ENCODE results near the gene ZNF25. TPM values are rescaled to one million over a fixed set of nuclear protein-coding genes. Genes with fewer than 3 reads are reported as not detected.
"Not testable (repeated sequence)": the region's sequence is repeated elsewhere in the genome, so short reads cannot be mapped to it uniquely, and the experiment has no call there.

Gene ZNF25
- total and polyA plus RNA-seq, 4 experiments from 2014 or later, result 6.1 to 14.7 (median 10.1) TPM

DNA sequence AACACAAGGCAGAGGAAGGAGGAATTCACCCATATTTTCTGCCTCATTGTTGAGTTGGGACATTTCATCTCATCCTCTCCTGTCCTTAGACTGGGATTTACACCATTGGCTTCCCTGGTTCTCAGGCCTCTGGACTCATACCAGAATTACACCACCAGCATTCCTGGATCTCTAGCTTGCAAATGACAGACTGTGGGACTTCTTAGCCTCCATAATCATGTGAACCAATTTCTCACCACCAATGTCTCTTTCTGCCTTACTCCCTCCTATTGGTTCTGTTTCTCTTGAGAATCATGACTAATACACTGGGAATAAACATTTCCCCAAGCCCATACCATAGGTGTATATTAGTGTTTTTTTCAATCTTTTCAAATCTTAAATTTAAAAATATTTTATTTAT lies 31.1 kb upstream of the ZNF25 start:
- no peak overlapping the region for H3K27ac ChIP-seq (ENCODE audit: low read depth, low read length)
- Mint-ChIP-seq H3K9me3 (no peaks in the 10 kb centered on the region), H3K4me1 (peaks cover 13 to 30% (median 20%) of the 10 kb centered on the region in 4 donors), H3K27me3 (no peaks in the 10 kb centered on the region), H3K4me3 (no peak overlapping the region), H3K36me3 (peaks cover 1 to 15% of the 10 kb centered on the region in 2 donors), H3K27ac (peak overlapping the region in 1 of 7 donors; percentile 22)
- intact Hi-C loops (cut with micrococcal nuclease), result no loop called here
- DNase-seq, result no peak
- H3K9me3 ChIP-seq (ENCODE audit: control insufficient read depth in 1 of 2, low read length in 2 of 2), result no peaks in the 10 kb centered on the region
- no peaks in the 10 kb centered on the region for H3K36me3 ChIP-seq (ENCODE audit: insufficient read depth, low read length)
- H3K4me3 ChIP-seq (ENCODE audit: low read length in 2 of 2), result no peak overlapping the region
- ChIA-PET POLR2A (ENCODE audit: partially characterized antibody) (no interaction called here), CTCF (ENCODE audit: partially characterized antibody) (interaction anchor here (1.8 kb wide), 1 partner anchor 31 kb away, joined by 10 read pairs; the partner anchor contains the start of gene ZNF25)
- H3K4me1 ChIP-seq (ENCODE audit: insufficient read depth, low read length), result peaks cover 21% of the 10 kb centered on the region
- H3K27me3 ChIP-seq (ENCODE audit: insufficient read depth, low read length), result no peaks in the 10 kb centered on the region

DNA sequence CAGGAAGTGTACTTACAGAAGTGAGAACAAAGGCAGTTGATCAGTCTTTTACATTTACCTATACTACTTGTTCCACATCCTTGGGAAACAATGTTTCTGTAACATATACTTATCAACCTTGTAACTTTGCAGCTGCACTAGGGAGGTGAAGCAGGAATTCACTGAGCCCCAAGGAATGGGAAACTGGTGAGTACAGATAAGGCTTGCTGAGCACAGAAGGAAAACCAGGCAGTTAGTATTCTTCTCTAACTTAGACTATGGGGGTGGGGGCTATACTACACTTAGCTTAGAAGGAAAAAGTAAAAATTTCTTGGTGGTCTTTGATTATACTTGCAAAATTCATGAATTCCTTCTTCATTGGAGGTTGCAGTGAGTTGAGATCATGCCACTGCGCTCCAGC lies 27.1 kb upstream of the ZNF25 start:
- Mint-ChIP-seq H3K4me3 (no peak overlapping the region), H3K9me3 (peaks cover 0 to 4% (median 0%) of the 10 kb centered on the region in 8 donors), H3K27ac (no peak overlapping the region), H3K36me3 (no peaks in the 10 kb centered on the region), H3K27me3 (no peaks in the 10 kb centered on the region), H3K4me1 (no peaks in the 10 kb centered on the region)
- Histone ChIP-seq H3K36me3 (ENCODE audit: insufficient read depth, low read length) (no peaks in the 10 kb centered on the region), H3K4me1 (ENCODE audit: insufficient read depth, low read length) (no peaks in the 10 kb centered on the region), H3K27ac (ENCODE audit: low read depth, low read length) (no peak overlapping the region), H3K4me3 (ENCODE audit: low read length in 2 of 2) (no peak overlapping the region), H3K27me3 (ENCODE audit: insufficient read depth, low read length) (no peaks in the 10 kb centered on the region), H3K9me3 (ENCODE audit: control insufficient read depth in 1 of 2, low read length in 2 of 2) (no peaks in the 10 kb centered on the region)
- intact Hi-C loops (cut with micrococcal nuclease), result no loop called here
- ChIA-PET CTCF (ENCODE audit: partially characterized antibody) (interaction anchor here (1.1 to 3.4 kb wide), 2 partner anchors 11 to 26 kb away, joined by 3 to 18 read pairs; partner anchors contain the start of gene ZNF25), POLR2A (ENCODE audit: partially characterized antibody) (interaction anchor here (1.6 kb wide), 1 partner anchor 27 kb away, joined by 4 read pairs; the partner anchor contains the start of gene ZNF25)
- no peak for DNase-seq

DNA sequence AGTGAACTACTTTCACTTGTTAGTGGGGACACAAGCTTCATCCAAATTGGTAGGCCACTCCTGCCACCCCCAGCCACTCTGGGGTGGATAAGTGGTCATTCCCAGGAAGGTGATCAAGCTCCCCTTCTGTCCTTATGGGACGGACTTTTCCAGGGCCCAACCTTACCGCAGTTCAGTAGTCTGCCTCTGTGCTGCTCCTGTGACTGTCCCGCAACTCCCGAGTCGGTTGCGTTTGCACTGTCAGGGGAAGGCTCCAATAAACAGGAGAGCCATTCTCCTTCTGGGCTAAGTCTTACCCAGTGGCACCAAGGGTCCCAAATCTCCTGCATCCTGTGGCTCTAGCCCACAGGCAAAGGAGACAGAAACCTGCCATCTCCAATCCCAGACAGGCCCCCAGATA lies 26.6 kb upstream of the ZNF25 start:
- no peaks in the 10 kb centered on the region for H3K36me3 ChIP-seq (ENCODE audit: insufficient read depth, low read length)
- Mint-ChIP-seq H3K4me1 (no peaks in the 10 kb centered on the region), H3K9me3 (peaks cover 0 to 6% (median 0%) of the 10 kb centered on the region in 8 donors), H3K27me3 (no peaks in the 10 kb centered on the region), H3K27ac (no peak overlapping the region), H3K36me3 (no peaks in the 10 kb centered on the region), H3K4me3 (no peak overlapping the region)
- H3K4me3 ChIP-seq (ENCODE audit: low read length in 2 of 2), result no peak overlapping the region
- H3K4me1 ChIP-seq (ENCODE audit: insufficient read depth, low read length), result no peaks in the 10 kb centered on the region
- no peaks in the 10 kb centered on the region for H3K27me3 ChIP-seq (ENCODE audit: insufficient read depth, low read length)
- intact Hi-C loops (cut with micrococcal nuclease), result no loop called here
- CTCF ChIA-PET (ENCODE audit: partially characterized antibody), result interaction anchor here (3.4 kb wide), 1 partner anchor 26 kb away, joined by 18 read pairs; the partner anchor contains the start of gene ZNF25
- H3K9me3 ChIP-seq (ENCODE audit: control insufficient read depth in 1 of 2, low read length in 2 of 2), result no peaks in the 10 kb centered on the region
- POLR2A ChIA-PET (ENCODE audit: partially characterized antibody), result interaction anchor here (1.6 kb wide), 1 partner anchor 26 kb away, joined by 4 read pairs; the partner anchor contains the start of gene ZNF25
- no peak overlapping the region for H3K27ac ChIP-seq (ENCODE audit: low read depth, low read length)
- DNase-seq, result no peak

DNA sequence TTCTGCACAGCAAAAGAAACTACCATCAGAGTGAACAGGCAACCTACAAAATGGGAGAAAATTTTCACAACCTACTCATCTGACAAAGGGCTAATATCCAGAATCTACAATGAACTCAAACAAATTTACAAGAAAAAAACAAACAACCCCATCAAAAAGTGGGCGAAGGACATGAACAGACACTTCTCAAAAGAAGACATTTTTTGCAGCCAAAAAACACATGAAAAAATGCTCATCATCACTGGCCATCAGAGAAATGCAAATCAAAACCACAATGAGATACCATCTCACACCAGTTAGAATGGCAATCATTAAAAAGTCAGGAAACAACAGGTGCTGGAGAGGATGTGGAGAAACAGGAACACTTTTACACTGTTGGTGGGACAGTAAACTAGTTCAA lies 24.0 kb upstream of the ZNF25 start:
- H3K27ac ChIP-seq (ENCODE audit: low read depth, low read length); H3K9me3 ChIP-seq (ENCODE audit: control insufficient read depth in 1 of 2, low read length in 2 of 2); H3K36me3 Mint-ChIP-seq; POLR2A ChIA-PET (ENCODE audit: partially characterized antibody); H3K27me3 ChIP-seq (ENCODE audit: insufficient read depth, low read length); H3K4me1 ChIP-seq (ENCODE audit: insufficient read depth, low read length); H3K4me3 ChIP-seq (ENCODE audit: low read length in 2 of 2); DNase-seq; CTCF ChIA-PET (ENCODE audit: partially characterized antibody); H3K4me1 Mint-ChIP-seq; H3K27me3 Mint-ChIP-seq; H3K27ac Mint-ChIP-seq; H3K4me3 Mint-ChIP-seq; H3K36me3 ChIP-seq (ENCODE audit: insufficient read depth, low read length); intact Hi-C loops (cut with micrococcal nuclease): not testable (repeated sequence)
- peaks cover 0 to 11% (median 2%) of the 10 kb centered on the region in 8 donors for H3K9me3 Mint-ChIP-seq

DNA sequence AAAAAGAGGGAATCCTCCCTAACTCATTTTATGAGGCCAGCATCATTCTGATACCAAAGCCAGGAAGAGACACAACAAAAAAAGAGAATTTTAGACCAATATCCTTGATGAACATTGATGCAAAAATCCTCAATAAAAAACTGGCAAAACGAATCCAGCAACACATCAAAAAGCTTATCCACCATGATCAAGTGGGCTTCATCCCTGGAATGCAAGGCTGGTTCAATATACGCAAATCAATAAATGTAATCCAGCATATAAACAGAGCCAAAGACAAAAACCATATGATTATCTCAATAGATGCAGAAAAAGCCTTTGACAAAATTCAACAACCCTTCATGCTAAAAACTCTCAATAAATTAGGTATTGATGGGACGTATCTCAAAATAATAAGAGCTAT lies 22.5 kb upstream of the ZNF25 start:
- not testable (repeated sequence) for H3K4me3 Mint-ChIP-seq

DNA sequence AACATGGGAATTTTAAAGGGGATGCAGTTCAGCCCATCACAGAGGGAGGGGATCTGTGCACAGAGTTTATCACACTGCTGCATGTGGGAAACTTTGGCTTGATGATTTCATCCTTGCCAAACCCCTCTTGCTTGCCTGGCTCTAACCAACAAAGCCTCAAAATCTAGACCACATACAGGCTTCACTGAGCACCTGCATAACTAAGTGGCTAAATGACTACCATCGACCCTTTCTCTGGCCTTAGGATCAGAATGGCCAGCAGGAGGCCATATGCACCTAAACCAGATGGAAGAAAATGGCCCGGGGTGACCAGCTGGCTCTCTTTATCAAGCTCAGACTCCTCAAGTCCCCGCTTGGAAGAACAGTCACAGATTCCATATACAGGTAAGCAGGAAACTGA lies 15.6 kb upstream of the ZNF25 start:
- Mint-ChIP-seq H3K4me3 (no peak overlapping the region), H3K27me3 (peaks cover 2 to 6% of the 10 kb centered on the region in 2 donors), H3K36me3 (no peaks in the 10 kb centered on the region), H3K27ac (no peak overlapping the region), H3K4me1 (no peaks in the 10 kb centered on the region), H3K9me3 (peaks cover 0 to 3% (median 0%) of the 10 kb centered on the region in 8 donors)
- no peaks in the 10 kb centered on the region for H3K36me3 ChIP-seq (ENCODE audit: insufficient read depth, low read length)
- intact Hi-C loops (cut with micrococcal nuclease), result no loop called here
- POLR2A ChIA-PET (ENCODE audit: partially characterized antibody), result no interaction called here
- no peak overlapping the region for H3K4me3 ChIP-seq (ENCODE audit: low read length in 2 of 2)
- no peak overlapping the region for H3K27ac ChIP-seq (ENCODE audit: low read depth, low read length)
- CTCF ChIA-PET (ENCODE audit: partially characterized antibody), result interaction anchor here (1.6 to 1.7 kb wide), 2 partner anchors 12 to 15 kb away, joined by 3 to 5 read pairs; no protein-coding TSS in a partner anchor
- no peaks in the 10 kb centered on the region for H3K4me1 ChIP-seq (ENCODE audit: insufficient read depth, low read length)
- H3K27me3 ChIP-seq (ENCODE audit: insufficient read depth, low read length), result no peaks in the 10 kb centered on the region
- no peak for DNase-seq
- H3K9me3 ChIP-seq (ENCODE audit: control insufficient read depth in 1 of 2, low read length in 2 of 2), result no peaks in the 10 kb centered on the region

More for the DNA sequence above, 22.5 kb upstream of the ZNF25 start:
- H3K4me3 ChIP-seq (ENCODE audit: low read length in 2 of 2); intact Hi-C loops (cut with micrococcal nuclease); H3K27ac ChIP-seq (ENCODE audit: low read depth, low read length); H3K4me1 ChIP-seq (ENCODE audit: insufficient read depth, low read length); H3K36me3 ChIP-seq (ENCODE audit: insufficient read depth, low read length); H3K36me3 Mint-ChIP-seq; H3K9me3 ChIP-seq (ENCODE audit: control insufficient read depth in 1 of 2, low read length in 2 of 2); H3K27ac Mint-ChIP-seq; CTCF ChIA-PET (ENCODE audit: partially characterized antibody); POLR2A ChIA-PET (ENCODE audit: partially characterized antibody); DNase-seq; H3K27me3 Mint-ChIP-seq; H3K4me1 Mint-ChIP-seq; H3K27me3 ChIP-seq (ENCODE audit: insufficient read depth, low read length): not testable (repeated sequence)
- H3K9me3 Mint-ChIP-seq, result peaks cover 0 to 11% (median 2%) of the 10 kb centered on the region in 8 donors

DNA sequence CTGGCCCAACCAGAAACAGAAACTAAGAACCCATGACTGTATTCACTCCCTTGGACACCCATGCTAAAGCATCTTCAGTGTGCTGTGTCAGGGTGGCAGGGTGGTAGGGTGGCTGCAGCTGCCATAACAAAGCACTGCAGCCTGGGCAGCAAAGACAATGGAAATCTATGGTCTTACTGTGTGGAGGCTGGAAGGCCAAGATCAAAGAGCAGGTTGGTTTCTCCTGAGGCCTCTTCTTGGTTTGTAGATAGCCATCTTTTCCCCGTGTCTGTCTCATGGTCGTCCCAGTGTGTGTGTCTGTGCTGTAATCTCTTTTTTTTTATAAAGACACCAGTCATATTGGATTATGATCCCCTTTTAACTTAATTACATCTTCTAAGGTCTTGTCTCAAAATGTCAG lies 15.2 kb upstream of the ZNF25 start:
- Mint-ChIP-seq H3K36me3 (no peaks in the 10 kb centered on the region), H3K4me3 (no peak overlapping the region), H3K4me1 (no peaks in the 10 kb centered on the region), H3K9me3 (peaks cover 0 to 3% (median 0%) of the 10 kb centered on the region in 8 donors), H3K27me3 (peaks cover 2 to 6% of the 10 kb centered on the region in 2 donors), H3K27ac (no peak overlapping the region)
- H3K9me3 ChIP-seq (ENCODE audit: control insufficient read depth in 1 of 2, low read length in 2 of 2), result no peaks in the 10 kb centered on the region
- no peaks in the 10 kb centered on the region for H3K27me3 ChIP-seq (ENCODE audit: insufficient read depth, low read length)
- POLR2A ChIA-PET (ENCODE audit: partially characterized antibody), result no interaction called here
- no peak overlapping the region for H3K27ac ChIP-seq (ENCODE audit: low read depth, low read length)
- intact Hi-C loops (cut with micrococcal nuclease), result no loop called here
- no peaks in the 10 kb centered on the region for H3K36me3 ChIP-seq (ENCODE audit: insufficient read depth, low read length)
- no peak for DNase-seq
- CTCF ChIA-PET (ENCODE audit: partially characterized antibody), result no interaction called here
- no peaks in the 10 kb centered on the region for H3K4me1 ChIP-seq (ENCODE audit: insufficient read depth, low read length)
- no peak overlapping the region for H3K4me3 ChIP-seq (ENCODE audit: low read length in 2 of 2)

Measured in CD4-positive, alpha-beta memory T cell (primary cell).